Panc1 (cell line): Measurements from ENCODE around the gene ERGIC1.

Experiments
- POLR2AphosphoS5 ChIP-seq: IDR thresholded peaks from 2 replicates; pipeline ENCODE4 v1.6.1; 2012; ENCODE audit warnings: mild to moderate bottlenecking, low read depth, low read length, moderate library complexity
- REST ChIP-seq, 2 experiments: IDR thresholded peaks; 2 replicates each; pipeline ENCODE4 v1.6.1; 2011 to 2012; ENCODE audit warnings: low read depth in 2 of 2, control low read depth in 1 of 2, low read length in 1 of 2, mild to moderate bottlenecking in 1 of 2, moderate library complexity in 1 of 2; ENCODE audit not compliant: insufficient read depth in 1 of 2
- TCF7L2 ChIP-seq: IDR thresholded peaks from 2 replicates; pipeline ENCODE4 v1.6.1; 2011; ENCODE audit warnings: mild to moderate bottlenecking, low read depth, low read length, inconsistent platforms
- TF ChIP-seq, protein P1 (sequence below): fragments of 450-650 bp; IDR thresholded peaks from 2 replicates; pipeline ENCODE4 v1.5.1; 2017; ENCODE audit warnings: mild to moderate bottlenecking

DNA sequence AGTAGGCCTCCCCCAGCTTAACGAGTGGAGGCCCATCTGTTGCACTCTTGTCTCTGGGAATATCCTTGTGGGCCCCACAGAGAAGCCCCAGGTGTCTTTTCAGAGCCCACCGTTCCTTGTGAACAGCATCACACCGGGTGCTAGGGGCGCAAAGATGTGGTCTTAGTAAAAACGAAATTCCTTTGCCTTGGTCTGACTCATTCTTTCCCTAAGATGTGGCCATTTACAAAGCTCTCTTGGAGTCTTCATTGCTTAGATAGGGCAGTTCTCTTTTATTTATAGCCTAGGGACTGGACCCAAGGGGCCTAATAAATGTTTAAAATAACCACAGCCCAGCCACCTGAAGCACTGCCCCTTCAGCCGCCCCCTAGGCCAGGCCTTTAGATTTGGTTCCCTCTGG is 72.4 kb downstream of the ERGIC1 start:
- TF ChIP-seq, protein P1, sequence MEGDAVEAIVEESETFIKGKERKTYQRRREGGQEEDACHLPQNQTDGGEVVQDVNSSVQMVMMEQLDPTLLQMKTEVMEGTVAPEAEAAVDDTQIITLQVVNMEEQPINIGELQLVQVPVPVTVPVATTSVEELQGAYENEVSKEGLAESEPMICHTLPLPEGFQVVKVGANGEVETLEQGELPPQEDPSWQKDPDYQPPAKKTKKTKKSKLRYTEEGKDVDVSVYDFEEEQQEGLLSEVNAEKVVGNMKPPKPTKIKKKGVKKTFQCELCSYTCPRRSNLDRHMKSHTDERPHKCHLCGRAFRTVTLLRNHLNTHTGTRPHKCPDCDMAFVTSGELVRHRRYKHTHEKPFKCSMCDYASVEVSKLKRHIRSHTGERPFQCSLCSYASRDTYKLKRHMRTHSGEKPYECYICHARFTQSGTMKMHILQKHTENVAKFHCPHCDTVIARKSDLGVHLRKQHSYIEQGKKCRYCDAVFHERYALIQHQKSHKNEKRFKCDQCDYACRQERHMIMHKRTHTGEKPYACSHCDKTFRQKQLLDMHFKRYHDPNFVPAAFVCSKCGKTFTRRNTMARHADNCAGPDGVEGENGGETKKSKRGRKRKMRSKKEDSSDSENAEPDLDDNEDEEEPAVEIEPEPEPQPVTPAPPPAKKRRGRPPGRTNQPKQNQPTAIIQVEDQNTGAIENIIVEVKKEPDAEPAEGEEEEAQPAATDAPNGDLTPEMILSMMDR = no peak
- no peak for TF ChIP-seq REST (IDR thresholded peaks at IDR 0.05; ENCODE audit: insufficient read depth in 1 of 2, low read depth in 2 of 2, low read length in 1 of 2)
- TF ChIP-seq POLR2AphosphoS5 = no peak
- no peak for TF ChIP-seq TCF7L2
